ENCODE data around the gene TRIP4.

DNA sequence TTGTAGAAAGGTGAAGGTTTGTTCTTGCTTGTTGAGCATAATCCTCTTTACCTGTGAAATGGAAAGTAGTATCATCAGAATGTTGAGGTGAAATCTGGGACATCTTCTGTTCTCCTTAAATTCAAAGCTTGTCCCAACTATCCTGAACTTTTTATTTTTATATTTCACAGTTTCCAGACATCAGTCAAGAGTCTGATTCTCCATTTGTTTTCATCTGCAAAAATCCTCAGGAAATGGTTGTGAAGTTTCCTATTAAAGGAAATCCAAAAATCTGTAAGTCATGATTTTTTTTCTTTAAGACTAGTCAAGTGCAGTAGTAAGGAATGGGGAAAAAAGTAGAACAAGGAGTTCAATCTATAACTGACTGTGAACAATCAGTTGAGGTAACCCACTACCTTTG is 57.2 kb downstream of the TRIP4 start:
- TF ChIP-seq EZH2 (IDR thresholded peaks at IDR 0.05; ENCODE audit: low read depth): no peak
- TF ChIP-seq, protein P1, sequence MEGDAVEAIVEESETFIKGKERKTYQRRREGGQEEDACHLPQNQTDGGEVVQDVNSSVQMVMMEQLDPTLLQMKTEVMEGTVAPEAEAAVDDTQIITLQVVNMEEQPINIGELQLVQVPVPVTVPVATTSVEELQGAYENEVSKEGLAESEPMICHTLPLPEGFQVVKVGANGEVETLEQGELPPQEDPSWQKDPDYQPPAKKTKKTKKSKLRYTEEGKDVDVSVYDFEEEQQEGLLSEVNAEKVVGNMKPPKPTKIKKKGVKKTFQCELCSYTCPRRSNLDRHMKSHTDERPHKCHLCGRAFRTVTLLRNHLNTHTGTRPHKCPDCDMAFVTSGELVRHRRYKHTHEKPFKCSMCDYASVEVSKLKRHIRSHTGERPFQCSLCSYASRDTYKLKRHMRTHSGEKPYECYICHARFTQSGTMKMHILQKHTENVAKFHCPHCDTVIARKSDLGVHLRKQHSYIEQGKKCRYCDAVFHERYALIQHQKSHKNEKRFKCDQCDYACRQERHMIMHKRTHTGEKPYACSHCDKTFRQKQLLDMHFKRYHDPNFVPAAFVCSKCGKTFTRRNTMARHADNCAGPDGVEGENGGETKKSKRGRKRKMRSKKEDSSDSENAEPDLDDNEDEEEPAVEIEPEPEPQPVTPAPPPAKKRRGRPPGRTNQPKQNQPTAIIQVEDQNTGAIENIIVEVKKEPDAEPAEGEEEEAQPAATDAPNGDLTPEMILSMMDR (conservative IDR thresholded peaks at IDR 0.05): no peak
